Fibroblast of the aortic adventitia (primary cell): ENCODE results near the gene ROBO2. TPM values are rescaled to one million over a fixed set of nuclear protein-coding genes. Genes with fewer than 3 reads are reported as not detected.

Source experiments
- DNase-seq: peaks from one replicate; pipeline ENCODE4 v3.0.0-alpha.2; 2010; ENCODE audit warnings: low read depth
- H3K4me3 ChIP-seq: 2 replicates; pipeline ENCODE4 v1.5.1; 2011; ENCODE audit warnings: low read depth, mild to moderate bottlenecking, control low read depth, low read length, moderate library complexity
- CTCF ChIP-seq: IDR thresholded peaks from 2 replicates; pipeline ENCODE4 v1.5.1; 2011; ENCODE audit warnings: mild to moderate bottlenecking, low read length, control low read depth, inconsistent platforms; ENCODE audit not compliant: insufficient read depth
- total RNA-seq: library from RNA; depleted of rRNA; stranded (reverse); fragments of >200 nt; gene quantifications from 2 replicates; pipeline ENCODE4 v1.2.3, GENCODE V29; 2012; ENCODE audit warnings: low replicate concordance

ROBO2 gene
- total RNA-seq, 1 donor = 1.2 TPM

- DNase-seq = no peak
These were observed 182.8 kb downstream of the ROBO2 start for GRCh38 chr3:77222701-77223100.

GRCh38 chr3:77227567-77227966 lies 187.7 kb downstream of the ROBO2 start:
- DNase-seq = no peak
- no peak overlapping the region for H3K4me3 ChIP-seq
- TF ChIP-seq CTCF = no peak

More at GRCh38 chr3:77222701-77223100, 182.8 kb downstream of the ROBO2 start:
- H3K4me3 ChIP-seq = no peak overlapping the region
- no peak for TF ChIP-seq CTCF

GRCh38 chr3:77232557-77232956 lies 192.7 kb downstream of the ROBO2 start:
- no peak for TF ChIP-seq CTCF
- H3K4me3 ChIP-seq = no peak overlapping the region
- DNase-seq = no peak

- H3K4me3 ChIP-seq = no peak overlapping the region
- no peak for TF ChIP-seq CTCF
- DNase-seq = no peak
These were observed 194.1 kb downstream of the ROBO2 start for GRCh38 chr3:77234004-77234403.

- no peak for DNase-seq
- no peak for TF ChIP-seq CTCF
- no peak overlapping the region for H3K4me3 ChIP-seq
These were observed 196.2 kb downstream of the ROBO2 start for GRCh38 chr3:77236118-77236517.

GRCh38 chr3:77240072-77240650 lies 200.3 kb downstream of the ROBO2 start:
- H3K4me3 ChIP-seq = no peak overlapping the region
- no peak for DNase-seq
- TF ChIP-seq CTCF = no peak

GRCh38 chr3:77242371-77242770 lies 202.5 kb downstream of the ROBO2 start:
- H3K4me3 ChIP-seq = no peak overlapping the region
- no peak for TF ChIP-seq CTCF
- no peak for DNase-seq
